GM18499 (cell line): ENCODE data around the gene IFT43.

Experiments
- ATAC-seq: cut with Tn5 transposase; IDR thresholded peaks from one replicate; pipeline ENCODE4 v1.9.1; 2021; ENCODE audit warnings: moderate number of reproducible peaks; ENCODE audit not compliant: insufficient read depth, unreplicated experiment

Gene IFT43

GRCh38 chr14:75985618-75986438, at the start of gene IFT43:
IFT43 (plus strand) TSS chr14:75985763; CDS start chr14:75985787, 24 bp downstream.
- ATAC-seq: no peak

- ATAC-seq: no peak
These were observed 46.4 kb upstream of the IFT43 start for GRCh38 chr14:75939200-75939599.

DNA sequence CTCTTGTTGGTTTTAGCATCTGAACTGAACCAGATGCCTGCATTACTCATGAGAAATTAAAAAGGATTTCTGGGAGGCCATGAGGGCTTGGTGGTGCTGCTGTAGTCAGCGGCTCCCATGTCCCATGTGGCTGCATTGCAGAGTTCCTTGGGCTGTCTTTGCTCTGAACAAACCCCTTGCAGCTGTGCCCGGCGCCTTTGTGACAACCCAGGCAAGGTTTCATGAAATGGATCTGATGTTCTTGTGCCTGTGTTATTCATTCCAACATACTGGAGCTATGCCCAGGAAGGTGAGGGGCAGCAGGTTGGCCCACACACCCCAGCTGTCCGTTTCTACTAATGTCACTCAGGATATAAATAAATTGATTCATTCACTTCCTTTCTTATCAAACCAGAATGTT, 44.5 kb upstream of the IFT43 start:
- ATAC-seq: no peak

DNA sequence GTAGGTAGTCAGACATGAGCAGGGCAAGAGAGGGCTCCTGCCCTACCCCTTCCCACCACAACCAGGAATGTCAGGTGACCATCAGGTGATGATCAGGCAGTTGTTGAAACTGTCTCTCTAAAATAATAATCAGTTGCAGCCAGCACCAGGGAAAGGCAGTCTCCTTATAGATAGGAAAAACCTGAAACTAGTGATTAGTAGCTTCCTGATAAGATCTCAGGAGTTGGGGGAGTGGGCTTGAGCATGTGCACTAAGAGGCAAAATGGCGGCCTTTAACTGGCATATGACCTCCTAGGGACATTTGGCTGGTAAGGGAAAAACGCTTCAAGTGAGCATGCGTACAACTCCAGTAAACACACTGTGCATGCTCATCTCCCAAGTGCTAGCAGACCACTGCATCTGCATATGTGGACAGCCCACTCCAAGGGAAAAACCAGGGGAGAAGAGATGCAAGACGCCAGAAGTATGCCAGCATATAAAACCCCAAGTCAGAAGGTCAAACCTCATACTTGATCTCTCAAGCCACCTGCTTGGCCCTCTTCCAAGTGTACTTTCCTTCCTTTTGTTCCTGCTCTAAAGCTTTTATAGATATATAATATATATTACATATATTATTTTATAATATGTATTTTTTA, 40.8 kb upstream of the IFT43 start:
- ATAC-seq: no peak

GRCh38 chr14:75946785-75947184, 38.8 kb upstream of the IFT43 start:
- no peak for ATAC-seq

GRCh38 chr14:75952489-75952888, 33.1 kb upstream of the IFT43 start:
- no peak for ATAC-seq

DNA sequence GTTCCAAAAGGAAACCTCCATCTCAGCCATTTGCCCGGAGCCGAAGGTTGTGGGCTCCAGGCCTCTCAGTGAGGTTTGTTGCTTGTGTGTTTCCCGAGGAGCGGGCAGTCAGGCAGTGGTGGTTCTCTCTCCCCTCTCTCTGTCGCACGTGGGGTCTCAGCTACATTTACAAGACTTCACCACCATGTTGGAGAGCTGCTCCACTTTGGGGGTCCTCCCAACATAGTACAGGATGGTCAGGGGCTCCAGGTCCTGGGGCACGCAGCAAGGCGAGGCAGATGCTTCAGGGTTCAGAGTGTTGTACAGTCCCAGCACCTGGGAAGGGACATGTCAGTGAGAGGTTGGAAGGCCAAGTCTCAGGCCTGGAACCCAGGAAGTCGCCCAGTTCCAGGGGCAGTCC, 26.5 kb upstream of the IFT43 start:
- no peak for ATAC-seq

DNA sequence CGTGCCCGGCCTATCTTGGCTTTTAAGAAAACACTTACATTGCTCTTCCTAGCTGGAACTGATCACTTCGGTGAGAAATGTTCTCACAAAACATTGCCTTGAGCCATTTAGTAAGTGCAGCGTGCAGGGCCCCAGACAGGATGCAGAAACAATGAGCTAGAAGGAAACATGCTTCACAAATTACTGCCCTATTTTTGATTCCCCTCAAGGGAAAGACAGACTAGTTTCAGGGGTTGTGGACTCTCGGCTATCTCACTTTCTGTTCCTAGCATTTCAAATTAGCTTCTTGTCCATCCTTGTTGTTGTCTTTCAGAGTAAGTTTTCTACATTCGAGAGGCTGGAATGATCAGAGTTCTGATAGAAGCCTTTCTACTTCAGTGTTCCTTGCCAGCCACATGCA, 25.3 kb upstream of the IFT43 start:
- no peak for ATAC-seq

DNA sequence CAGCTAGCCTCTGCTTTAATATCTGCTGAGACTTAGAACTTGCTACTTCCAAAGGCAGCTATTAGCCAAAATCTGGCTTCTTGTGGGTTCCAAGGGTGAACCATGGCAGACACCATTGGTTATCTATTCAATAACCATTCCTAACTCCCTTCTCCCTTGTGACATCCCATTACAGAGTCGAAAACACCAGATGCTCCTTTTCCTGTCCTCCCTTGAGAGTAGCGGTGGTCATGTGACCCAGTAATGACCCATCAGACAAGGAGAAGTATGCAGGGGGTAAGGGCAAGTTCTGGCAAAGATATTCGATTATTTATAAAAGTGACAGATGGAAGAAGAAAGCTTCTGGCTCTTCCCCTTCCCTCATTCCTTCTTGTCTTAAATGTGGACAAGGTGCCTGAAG, 23.9 kb upstream of the IFT43 start:
- ATAC-seq: no peak

DNA sequence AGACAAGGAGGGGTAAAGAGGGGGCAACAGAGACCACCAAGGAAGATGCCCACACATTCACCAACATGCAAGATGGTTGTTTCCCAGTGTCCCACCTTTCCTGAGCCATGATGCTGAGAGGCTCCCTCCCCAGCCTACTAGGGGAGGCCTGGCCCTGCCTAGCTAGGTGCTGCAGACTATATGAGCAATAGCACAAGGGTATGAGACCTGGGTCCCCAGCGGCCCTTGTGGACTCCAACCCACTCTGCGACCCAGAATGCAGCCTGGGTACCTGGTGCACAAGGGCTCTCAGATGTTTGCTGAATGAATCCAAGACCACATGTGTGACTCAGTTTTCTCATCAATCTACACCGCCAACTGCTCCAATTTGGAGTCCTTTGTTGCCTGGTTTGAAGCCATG, 17.7 kb upstream of the IFT43 start:
- no peak for ATAC-seq

DNA sequence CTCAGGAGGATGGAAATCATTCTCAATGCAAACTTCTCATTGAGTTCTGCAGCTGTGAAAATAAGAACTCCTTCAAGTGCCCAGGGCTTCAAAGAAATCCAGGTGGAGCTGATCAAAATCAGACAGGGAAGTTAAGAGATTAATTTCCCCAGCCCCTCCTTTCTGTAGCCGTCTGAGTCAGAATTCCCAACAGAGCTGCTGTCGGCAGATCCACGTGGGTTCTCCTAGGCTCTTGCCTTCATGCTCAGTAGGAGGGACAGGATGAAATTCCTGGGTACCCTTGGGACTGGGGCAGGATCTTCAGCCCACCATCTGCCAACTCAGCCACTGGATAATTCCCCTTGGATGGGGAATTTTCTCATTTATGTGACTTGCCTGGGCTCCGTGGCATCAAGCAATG, 17.1 kb upstream of the IFT43 start:
- no peak for ATAC-seq

- ATAC-seq: no peak
These were observed 16.4 kb upstream of the IFT43 start for GRCh38 chr14:75969126-75969525.

DNA sequence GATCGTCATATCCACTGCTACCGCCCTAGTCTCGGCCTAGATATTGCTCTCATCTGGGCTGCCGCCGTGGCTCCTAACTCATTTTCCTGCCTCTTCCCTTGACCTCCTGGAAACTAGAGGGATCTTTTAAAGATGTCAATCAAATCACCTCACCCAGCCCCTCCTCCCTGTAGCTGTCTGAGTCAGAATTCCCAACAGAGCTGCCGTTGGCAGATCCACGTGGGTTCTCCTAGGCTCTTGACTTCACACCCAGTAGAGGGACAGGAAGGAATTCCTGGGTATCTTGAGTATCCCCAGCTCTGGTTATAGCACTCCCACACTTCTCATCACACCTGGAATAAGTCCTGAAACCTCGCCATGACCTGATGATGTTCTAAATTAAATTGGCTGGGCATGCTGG, 15.7 kb upstream of the IFT43 start:
- ATAC-seq: no peak

GRCh38 chr14:75970989-75971388, 14.6 kb upstream of the IFT43 start:
- ATAC-seq: no peak

GRCh38 chr14:75971509-75971908, 14.1 kb upstream of the IFT43 start:
- ATAC-seq: no peak

DNA sequence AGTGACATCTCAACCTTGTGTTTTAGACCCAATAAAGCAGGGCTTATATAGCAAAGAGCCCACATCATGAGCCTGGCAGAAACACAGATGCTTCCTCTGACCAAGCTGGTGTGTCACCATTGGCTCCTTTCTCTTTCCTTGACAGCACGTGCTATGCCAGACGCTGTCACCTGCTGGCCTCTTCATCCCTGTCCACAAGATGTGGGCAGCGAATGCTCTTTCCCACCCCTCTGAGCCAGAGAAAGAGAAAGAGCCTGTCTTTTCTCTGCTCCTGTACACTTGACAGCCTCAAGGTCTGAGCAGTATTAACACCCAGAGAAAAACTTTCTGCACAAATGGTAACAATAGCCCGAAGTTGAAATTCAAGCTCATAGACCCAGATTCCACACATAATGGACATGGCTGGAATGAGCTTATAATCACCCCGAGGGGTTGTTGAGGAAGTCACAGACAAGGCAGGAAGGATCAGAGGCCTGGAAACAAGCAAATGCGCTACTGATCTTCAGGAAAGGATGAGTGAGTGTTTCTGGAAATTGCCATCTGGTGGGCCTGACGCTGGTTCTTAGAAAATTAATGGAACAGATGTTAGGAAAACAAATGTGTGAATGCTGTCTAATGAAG, 12.7 kb upstream of the IFT43 start:
- no peak for ATAC-seq

DNA sequence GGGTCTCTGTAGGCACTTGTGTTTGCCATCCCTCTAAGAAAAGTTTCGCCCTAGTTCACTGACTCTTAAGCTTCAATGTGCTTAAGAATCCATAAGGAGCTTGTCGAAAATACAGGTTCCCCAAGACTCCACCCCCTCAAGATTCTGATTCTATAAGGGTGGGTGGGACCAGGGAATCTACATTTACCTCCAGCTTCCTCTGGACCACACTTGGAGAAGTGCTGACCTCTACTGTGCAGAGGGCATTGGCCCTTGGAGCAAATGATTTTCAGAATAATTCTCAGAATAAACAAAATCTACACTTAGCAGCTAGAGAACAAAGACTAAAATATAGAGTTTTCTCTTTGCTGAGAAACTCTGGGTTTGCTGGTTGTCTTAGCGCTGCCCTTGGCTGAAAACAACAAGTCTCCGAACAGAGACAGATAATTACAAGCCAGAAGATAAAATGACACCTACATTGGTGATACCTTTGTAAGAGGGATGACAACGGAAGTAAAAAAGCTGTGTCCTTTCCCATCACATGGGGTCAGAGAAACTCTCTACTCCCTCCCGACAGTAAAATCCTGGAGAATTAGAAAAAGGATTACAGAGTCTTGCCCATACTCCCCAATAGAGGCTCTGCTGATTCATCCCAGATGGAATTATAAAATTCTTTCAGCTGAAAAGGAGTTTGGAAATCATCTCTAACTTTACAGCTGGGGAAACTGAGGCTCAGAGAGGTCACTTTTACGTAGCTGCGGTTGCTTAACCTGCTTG, 8.6 kb upstream of the IFT43 start:
- ATAC-seq: no peak

DNA sequence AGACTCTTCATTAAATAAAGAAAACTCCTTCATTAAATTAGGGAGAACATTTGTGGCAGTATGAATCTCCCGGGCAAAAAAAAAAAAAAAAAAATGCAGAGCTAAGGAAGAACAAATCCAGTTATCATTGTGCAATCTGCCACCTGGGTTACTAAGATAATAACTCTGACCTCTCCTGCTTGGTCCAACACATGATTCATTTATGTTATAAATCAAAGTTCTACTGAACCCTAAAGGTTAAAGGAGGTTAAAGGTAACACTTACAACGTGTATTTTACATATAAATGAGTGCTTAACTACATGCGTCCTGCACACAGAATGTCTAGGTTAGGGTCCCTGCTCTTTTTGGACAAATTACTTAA, 8.0 kb upstream of the IFT43 start:
- ATAC-seq: no peak

GRCh38 chr14:75978249-75978731, 7.3 kb upstream of the IFT43 start:
- no peak for ATAC-seq

DNA sequence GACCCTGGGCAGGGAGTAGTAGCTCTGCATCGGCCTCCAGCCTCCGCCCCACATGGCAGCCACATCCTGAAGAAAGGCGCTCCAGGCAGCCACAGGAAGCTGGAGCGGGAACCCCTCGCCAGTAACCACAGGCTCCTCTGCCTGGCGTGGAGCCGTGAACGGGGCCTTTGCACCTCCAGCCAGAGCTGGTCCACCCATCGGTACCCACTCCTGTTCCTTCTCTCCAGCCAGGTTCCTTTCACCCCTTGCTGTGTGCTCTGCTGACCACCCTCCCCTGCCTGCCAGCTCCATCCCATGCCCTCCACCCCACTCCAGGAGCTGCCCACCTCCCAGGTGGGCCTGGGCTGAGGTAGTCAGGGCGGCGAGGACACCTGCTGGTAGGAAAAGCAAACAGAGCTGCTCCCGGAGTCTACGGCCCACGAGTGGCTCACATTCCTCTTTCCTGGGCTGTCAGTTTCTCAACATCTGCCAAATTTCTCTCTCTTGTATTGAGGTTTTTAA, 6.4 kb upstream of the IFT43 start:
- ATAC-seq: no peak
